Thymus (tissue), 11 donors: Measurements from ENCODE around the gene ZBTB39. TPM values are rescaled to one million over a fixed set of nuclear protein-coding genes. Genes with fewer than 3 reads are reported as not detected.

Experiments
- DNase-seq, 9 donors: peaks; one replicate each; pipeline ENCODE4 v3.0.0-alpha.2; 2013; ENCODE audit warnings: low spot score in 9 of 9, low read depth in 6 of 9, missing footprints in 1 of 9
- H3K27ac ChIP-seq, 2 donors: one replicate each; pipeline ENCODE4 v1.5.1; 2013; ENCODE audit warnings: control low read depth in 1 of 2, low read depth in 1 of 2, low read length in 1 of 2, mild to moderate bottlenecking in 1 of 2, moderate library complexity in 1 of 2
- H3K27me3 ChIP-seq, 2 donors: one replicate each; pipeline ENCODE4 v1.5.1; 2013; ENCODE audit warnings: low read length in 1 of 2; ENCODE audit not compliant: control insufficient read depth in 2 of 2, insufficient read depth in 1 of 2
- H3K36me3 ChIP-seq, 2 donors: one replicate each; pipeline ENCODE4 v1.5.1; 2013; ENCODE audit warnings: low read length in 1 of 2, mild to moderate bottlenecking in 1 of 2, moderate library complexity in 1 of 2; ENCODE audit not compliant: control insufficient read depth in 2 of 2, insufficient read depth in 2 of 2
- H3K4me1 ChIP-seq, 2 donors: one replicate each; pipeline ENCODE4 v1.5.1; 2013; ENCODE audit warnings: low read length in 2 of 2; ENCODE audit not compliant: control insufficient read depth in 2 of 2, insufficient read depth in 2 of 2
- H3K4me3 ChIP-seq, 2 donors: one replicate each; pipeline ENCODE4 v1.5.1; 2013; ENCODE audit warnings: low read length in 2 of 2, control low read depth in 1 of 2, mild to moderate bottlenecking in 1 of 2
- H3K9me3 ChIP-seq, 2 donors: one replicate each; pipeline ENCODE4 v1.5.1; 2013; ENCODE audit warnings: low read length in 1 of 2, mild to moderate bottlenecking in 1 of 2; ENCODE audit not compliant: control insufficient read depth in 2 of 2, insufficient read depth in 1 of 2
- WGBS: extraction: QIAGEN DNeasy Blood & Tissue Kit; methylation state at CpG from one replicate; pipeline ENCODE4 v1.1.7; 2013; 5-methylcytosine and 5-hydroxymethylcytosine counted together
- polyA plus RNA-seq: library from polyadenylated mRNA; stranded (reverse); fragments of 200-250 nt; gene quantifications from one replicate; pipeline ENCODE4 v1.2.3, GENCODE V29; 2013
- total RNA-seq: library from RNA; stranded (reverse); fragments of 120-200 nt; gene quantifications from one replicate; pipeline ENCODE4 v1.2.4, GENCODE V29; 2013
- donor health status: healthy.

The ZBTB39 gene
- total and polyA plus RNA-seq, 2 donors = 3.0 to 5.1 TPM

GRCh38 chr12:56998981-56999380, 7.4 kb downstream of the ZBTB39 start:
- Histone ChIP-seq H3K4me1 (peaks cover 0 to 7% of the 10 kb centered on the region in 2 donors), H3K4me3 (no peak overlapping the region), H3K36me3 (peaks cover 31 to 61% of the 10 kb centered on the region in 2 donors), H3K9me3 (no peaks in the 10 kb centered on the region), H3K27me3 (no peaks in the 10 kb centered on the region), H3K27ac (no peak overlapping the region)
- WGBS = 87% methylated on average over 4 of the region's 4 CpGs
- DNase-seq = no peak

GRCh38 chr12:56998316-56998715, 8.0 kb downstream of the ZBTB39 start:
- WGBS = 98% methylated on average over 6 of the region's 6 CpGs
- Histone ChIP-seq H3K4me1 (peaks cover 0 to 7% of the 10 kb centered on the region in 2 donors), H3K27me3 (no peaks in the 10 kb centered on the region), H3K9me3 (no peaks in the 10 kb centered on the region), H3K27ac (no peak overlapping the region), H3K4me3 (no peak overlapping the region), H3K36me3 (peaks cover 24 to 54% of the 10 kb centered on the region in 2 donors)
- no peak for DNase-seq

- Histone ChIP-seq H3K36me3 (peaks cover 11 to 40% of the 10 kb centered on the region in 2 donors), H3K4me1 (peaks cover 0 to 7% of the 10 kb centered on the region in 2 donors), H3K9me3 (no peaks in the 10 kb centered on the region), H3K4me3 (no peak overlapping the region), H3K27me3 (no peaks in the 10 kb centered on the region), H3K27ac (no peak overlapping the region)
- WGBS = 95% methylated on average over 12 of the region's 12 CpGs
- no peak for DNase-seq
These were observed 9.4 kb downstream of the ZBTB39 start for GRCh38 chr12:56996793-56997545.

GRCh38 chr12:56995930-56996496, 10.3 kb downstream of the ZBTB39 start:
- no peaks in the 10 kb centered on the region for H3K27me3 ChIP-seq
- H3K4me3 ChIP-seq = no peak overlapping the region
- no peak for DNase-seq
- WGBS = 99% methylated on average over 11 of the region's 11 CpGs
- no peaks in the 10 kb centered on the region for H3K9me3 ChIP-seq
- no peak overlapping the region for H3K27ac ChIP-seq
- peaks cover 0 to 8% of the 10 kb centered on the region in 2 donors for H3K4me1 ChIP-seq
- H3K36me3 ChIP-seq = peaks cover 9 to 31% of the 10 kb centered on the region in 2 donors

GRCh38 chr12:56995201-56995929, 11.0 kb downstream of the ZBTB39 start:
- H3K27ac ChIP-seq = no peak overlapping the region
- no peaks in the 10 kb centered on the region for H3K9me3 ChIP-seq
- DNase-seq = no peak
- H3K4me3 ChIP-seq = no peak overlapping the region
- no peaks in the 10 kb centered on the region for H3K27me3 ChIP-seq
- peaks cover 0 to 12% of the 10 kb centered on the region in 2 donors for H3K4me1 ChIP-seq
- peaks cover 6 to 24% of the 10 kb centered on the region in 2 donors for H3K36me3 ChIP-seq
- WGBS = 98% methylated on average over 26 of the region's 26 CpGs

GRCh38 chr12:56994231-56994746, 12.1 kb downstream of the ZBTB39 start:
- Histone ChIP-seq H3K9me3 (no peaks in the 10 kb centered on the region), H3K36me3 (peaks cover 6 to 14% of the 10 kb centered on the region in 2 donors), H3K27me3 (no peaks in the 10 kb centered on the region), H3K4me3 (no peak overlapping the region), H3K27ac (no peak overlapping the region), H3K4me1 (peaks cover 0 to 12% of the 10 kb centered on the region in 2 donors)
- DNase-seq = no peak
- 94% methylated on average over 10 of the region's 10 CpGs for WGBS

- Histone ChIP-seq H3K36me3 (peaks cover 6 to 7% of the 10 kb centered on the region in 2 donors), H3K4me3 (no peak overlapping the region), H3K4me1 (peaks cover 0 to 12% of the 10 kb centered on the region in 2 donors), H3K27ac (no peak overlapping the region), H3K27me3 (no peaks in the 10 kb centered on the region), H3K9me3 (no peaks in the 10 kb centered on the region)
- no peak for DNase-seq
- 61% methylated on average over 10 of the region's 10 CpGs for WGBS
These were observed 13.0 kb downstream of the ZBTB39 start for GRCh38 chr12:56993346-56993745.

GRCh38 chr12:56991319-56992246, 14.8 kb downstream of the ZBTB39 start:
- no peak for DNase-seq
- Histone ChIP-seq H3K9me3 (no peaks in the 10 kb centered on the region), H3K4me1 (peaks cover 0 to 27% of the 10 kb centered on the region in 2 donors), H3K27me3 (no peaks in the 10 kb centered on the region), H3K36me3 (peaks cover 3 to 6% of the 10 kb centered on the region in 2 donors), H3K27ac (no peak overlapping the region), H3K4me3 (no peak overlapping the region)
- WGBS = 57% methylated on average over 8 of the region's 8 CpGs
